Trophoblast cell (in vitro differentiated cells and primary cell): Measurements from ENCODE around the gene ADAMTSL1.

Source experiments
- DNase-seq, 2 donors: peaks; one replicate each; pipeline ENCODE4 v3.0.0-alpha.2; 2016
- H2AFZ ChIP-seq: 2 replicates; pipeline ENCODE4 v1.6.1; 2013; ENCODE audit warnings: low read length, moderate library complexity, mild to moderate bottlenecking; ENCODE audit not compliant: insufficient read depth, poor library complexity
- H2AK5ac ChIP-seq: 2 replicates; pipeline ENCODE4 v1.6.1; 2013; ENCODE audit warnings: mild to moderate bottlenecking, low read length
- H2BK120ac ChIP-seq: 2 replicates; pipeline ENCODE4 v1.6.1; 2013; ENCODE audit warnings: low read length, mild to moderate bottlenecking, moderate library complexity; ENCODE audit not compliant: insufficient read depth, poor library complexity
- H2BK12ac ChIP-seq: 2 replicates; pipeline ENCODE4 v1.6.1; 2013; ENCODE audit warnings: mild to moderate bottlenecking, low read length, moderate library complexity
- H2BK5ac ChIP-seq: 2 replicates; pipeline ENCODE4 v1.6.1; 2013; ENCODE audit warnings: low read length, low read depth, moderate library complexity, mild to moderate bottlenecking; ENCODE audit not compliant: poor library complexity
- H3K14ac ChIP-seq: 2 replicates; pipeline ENCODE4 v1.6.1; 2013; ENCODE audit warnings: mild to moderate bottlenecking, low read length
- H3K18ac ChIP-seq: 2 replicates; pipeline ENCODE4 v1.6.1; 2013; ENCODE audit warnings: mild to moderate bottlenecking, low read length
- H3K23ac ChIP-seq: 2 replicates; pipeline ENCODE4 v1.6.1; 2013; ENCODE audit warnings: low read length
- H3K27ac ChIP-seq: 2 replicates; pipeline ENCODE4 v1.5.1; 2013; ENCODE audit warnings: low read depth, mild to moderate bottlenecking, inconsistent platforms, low read length, moderate library complexity
- H3K27me3 ChIP-seq: 2 replicates; pipeline ENCODE4 v1.6.1; 2013; ENCODE audit warnings: inconsistent platforms, mild to moderate bottlenecking, low read length, moderate library complexity; ENCODE audit not compliant: insufficient read depth
- H3K36me3 ChIP-seq, 2 experiments: 1 replicate in 1 of 2; 2 replicates in 1 of 2; pipeline ENCODE4 v1.6.1; 2013; ENCODE audit warnings: low read length in 2 of 2, mild to moderate bottlenecking in 2 of 2, moderate library complexity in 1 of 2; ENCODE audit not compliant: insufficient read depth in 2 of 2, control insufficient read depth in 1 of 2
- H3K4ac ChIP-seq: 2 replicates; pipeline ENCODE4 v1.6.1; 2013; ENCODE audit warnings: low read depth, mild to moderate bottlenecking, low read length, moderate library complexity
- H3K4me1 ChIP-seq, 2 experiments: 1 replicate in 1 of 2; 2 replicates in 1 of 2; pipeline ENCODE4 v1.6.1; 2013; ENCODE audit warnings: low read length in 2 of 2, mild to moderate bottlenecking in 2 of 2, moderate library complexity in 1 of 2; ENCODE audit not compliant: insufficient read depth in 2 of 2, control insufficient read depth in 1 of 2
- H3K4me2 ChIP-seq: 2 replicates; pipeline ENCODE4 v1.6.1; 2013; ENCODE audit warnings: inconsistent platforms, mild to moderate bottlenecking, low read length, moderate library complexity
- H3K4me3 ChIP-seq: 2 replicates; pipeline ENCODE4 v1.5.1; 2013; ENCODE audit warnings: mild to moderate bottlenecking, low read depth, low read length, inconsistent platforms
- H3K79me1 ChIP-seq: one replicate; pipeline ENCODE4 v1.6.1; 2013; ENCODE audit warnings: low read length
- H3K79me2 ChIP-seq: 2 replicates; pipeline ENCODE4 v1.6.1; 2013; ENCODE audit warnings: low read length, mild to moderate bottlenecking; ENCODE audit not compliant: control insufficient read depth, insufficient read depth, poor library complexity
- H3K9ac ChIP-seq: 2 replicates; pipeline ENCODE4 v1.6.1; 2013; ENCODE audit warnings: mild to moderate bottlenecking, low read length
- H3K9me3 ChIP-seq: 2 replicates; pipeline ENCODE4 v1.6.1; 2013; ENCODE audit warnings: low read depth, mild to moderate bottlenecking, control low read depth, inconsistent platforms, low read length; ENCODE audit not compliant: insufficient read depth
- H4K12ac ChIP-seq: 2 replicates; pipeline ENCODE4 v1.6.1; 2013; ENCODE audit warnings: low read depth, mild to moderate bottlenecking, low read length, moderate library complexity
- H4K8ac ChIP-seq: 2 replicates; pipeline ENCODE4 v1.6.1; 2013; ENCODE audit warnings: low read depth, mild to moderate bottlenecking, low read length, moderate library complexity
- H4K91ac ChIP-seq: one replicate; pipeline ENCODE4 v1.6.1; 2013; ENCODE audit warnings: low read depth, mild to moderate bottlenecking, low read length, moderate library complexity
- WGBS: extraction: QIAGEN DNeasy Blood & Tissue Kit; methylation state at CpG from one replicate; pipeline ENCODE4 v1.1.7; 2013; ENCODE audit warnings: missing lambda C conversion rate; ENCODE audit not compliant: insufficient read length, insufficient coverage; ENCODE audit errors: extremely low coverage; 5-methylcytosine and 5-hydroxymethylcytosine counted together

Gene ADAMTSL1

GRCh38 chr9:18549772-18550171 is 75.8 kb downstream of the ADAMTSL1 start:
- Histone ChIP-seq H3K9me3 (no peaks in the 10 kb centered on the region), H4K8ac (no peak overlapping the region), H3K9ac (no peak overlapping the region), H2BK12ac (no peak overlapping the region), H3K23ac (no peak overlapping the region), H3K4me1 (no peaks in the 10 kb centered on the region), H3K4me2 (no peak overlapping the region), H3K79me1 (no peaks in the 10 kb centered on the region), H3K27me3 (no peaks in the 10 kb centered on the region), H3K14ac (no peak overlapping the region), H3K4ac (no peak overlapping the region), H3K27ac (no peak overlapping the region), H4K91ac (no peak overlapping the region), H2BK120ac (no peak overlapping the region), H3K36me3 (no peaks in the 10 kb centered on the region), H2BK5ac (no peak overlapping the region), H3K18ac (no peak overlapping the region), H4K12ac (no peak overlapping the region), H2AK5ac (no peak overlapping the region), H3K79me2 (no peaks in the 10 kb centered on the region), H2AFZ (no peak overlapping the region), H3K4me3 (no peak overlapping the region)
- no CpG with 5 or more reads among the region's 3 CpGs for WGBS
- DNase-seq, result no peak

GRCh38 chr9:18550286-18550685 is 76.3 kb downstream of the ADAMTSL1 start:
- no peak overlapping the region for H3K9ac ChIP-seq
- H2BK5ac ChIP-seq, result no peak overlapping the region
- H3K36me3 ChIP-seq, result no peaks in the 10 kb centered on the region
- no peak overlapping the region for H3K4me2 ChIP-seq
- H4K12ac ChIP-seq, result no peak overlapping the region
- H2BK120ac ChIP-seq, result no peak overlapping the region
- no peaks in the 10 kb centered on the region for H3K9me3 ChIP-seq
- H3K4me3 ChIP-seq, result no peak overlapping the region
- H3K27me3 ChIP-seq, result no peaks in the 10 kb centered on the region
- no CpG with 5 or more reads among the region's 5 CpGs for WGBS
- H3K18ac ChIP-seq, result no peak overlapping the region
- H4K8ac ChIP-seq, result no peak overlapping the region
- no peak for DNase-seq
- H3K4me1 ChIP-seq, result no peaks in the 10 kb centered on the region
- H3K4ac ChIP-seq, result no peak overlapping the region
- H3K14ac ChIP-seq, result no peak overlapping the region
- no peak overlapping the region for H2BK12ac ChIP-seq
- no peak overlapping the region for H3K23ac ChIP-seq
- no peak overlapping the region for H3K27ac ChIP-seq
- H2AFZ ChIP-seq, result no peak overlapping the region
- H3K79me1 ChIP-seq, result no peaks in the 10 kb centered on the region
- no peak overlapping the region for H2AK5ac ChIP-seq
- H3K79me2 ChIP-seq, result no peaks in the 10 kb centered on the region
- H4K91ac ChIP-seq, result no peak overlapping the region

- Histone ChIP-seq H3K79me2 (no peaks in the 10 kb centered on the region), H3K18ac (no peak overlapping the region), H2BK5ac (no peak overlapping the region), H3K36me3 (no peaks in the 10 kb centered on the region), H4K12ac (no peak overlapping the region), H3K9me3 (no peaks in the 10 kb centered on the region), H4K8ac (no peak overlapping the region), H2AFZ (no peak overlapping the region), H4K91ac (no peak overlapping the region), H2BK120ac (no peak overlapping the region), H3K4me2 (no peak overlapping the region), H3K4me1 (no peaks in the 10 kb centered on the region), H3K4ac (no peak overlapping the region), H3K23ac (no peak overlapping the region), H3K4me3 (no peak overlapping the region), H2AK5ac (no peak overlapping the region), H3K79me1 (no peaks in the 10 kb centered on the region), H3K9ac (no peak overlapping the region), H3K27me3 (no peaks in the 10 kb centered on the region), H3K14ac (no peak overlapping the region), H3K27ac (no peak overlapping the region), H2BK12ac (no peak overlapping the region)
- DNase-seq, result no peak
- WGBS, result no CpG with 5 or more reads among the region's 6 CpGs
Observed at GRCh38 chr9:18554244-18554643, 80.3 kb downstream of the ADAMTSL1 start.

GRCh38 chr9:18555105-18555883 is 81.3 kb downstream of the ADAMTSL1 start:
- no peak overlapping the region for H3K4me2 ChIP-seq
- no peak overlapping the region for H3K4me3 ChIP-seq
- no peak overlapping the region for H4K8ac ChIP-seq
- no peak for DNase-seq
- H3K14ac ChIP-seq, result no peak overlapping the region
- no peak overlapping the region for H3K27ac ChIP-seq
- no peak overlapping the region for H2AK5ac ChIP-seq
- H3K23ac ChIP-seq, result no peak overlapping the region
- no CpG with 5 or more reads among the region's 5 CpGs for WGBS
- H3K79me2 ChIP-seq, result no peaks in the 10 kb centered on the region
- no peak overlapping the region for H2BK5ac ChIP-seq
- no peaks in the 10 kb centered on the region for H3K27me3 ChIP-seq
- H3K9me3 ChIP-seq, result no peaks in the 10 kb centered on the region
- H3K79me1 ChIP-seq, result no peaks in the 10 kb centered on the region
- H3K4ac ChIP-seq, result no peak overlapping the region
- H2AFZ ChIP-seq, result no peak overlapping the region
- no peak overlapping the region for H2BK12ac ChIP-seq
- H3K18ac ChIP-seq, result no peak overlapping the region
- no peak overlapping the region for H4K91ac ChIP-seq
- no peak overlapping the region for H2BK120ac ChIP-seq
- no peak overlapping the region for H3K9ac ChIP-seq
- H4K12ac ChIP-seq, result no peak overlapping the region
- no peaks in the 10 kb centered on the region for H3K36me3 ChIP-seq
- H3K4me1 ChIP-seq, result no peaks in the 10 kb centered on the region
